AG09309 (cell line): ENCODE results near the gene BPIFB2.

ENCODE experiments used
- DNase-seq: peaks from one replicate; pipeline ENCODE4 v3.0.0-alpha.2; 2010; ENCODE audit warnings: low read depth
- H3K4me3 ChIP-seq: 2 replicates; pipeline ENCODE4 v1.5.1; 2011; ENCODE audit warnings: mild to moderate bottlenecking, low read depth, low read length, moderate library complexity; ENCODE audit not compliant: control insufficient read depth
- TF ChIP-seq, protein P1 (sequence below): IDR thresholded peaks from 2 replicates; pipeline ENCODE4 v1.5.1; 2011; ENCODE audit warnings: mild to moderate bottlenecking, low read depth, low read length, inconsistent platforms; ENCODE audit not compliant: insufficient read depth, control insufficient read depth; ENCODE audit errors: missing control alignments

BPIFB2 gene

DNA sequence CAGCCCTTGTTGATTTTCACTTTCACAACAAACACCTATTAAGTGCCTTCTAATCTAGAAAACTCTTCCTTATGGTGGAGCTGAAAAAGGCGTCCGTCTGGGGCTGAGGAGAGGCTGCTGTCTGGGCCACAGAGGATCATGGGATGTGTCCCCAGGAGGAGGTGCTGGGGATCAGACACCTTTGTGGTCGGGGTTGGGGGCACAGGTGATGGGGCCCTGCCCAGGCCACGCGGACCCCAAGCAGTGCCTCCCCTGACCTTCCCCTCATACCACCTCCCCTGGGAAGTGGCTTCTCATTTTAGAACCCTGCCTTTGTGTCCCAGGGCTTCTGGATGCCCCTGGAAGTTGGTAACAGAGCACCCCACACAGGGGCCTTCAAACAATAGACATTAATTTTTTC is 44.3 kb upstream of the BPIFB2 start:
- TF ChIP-seq, protein P1, sequence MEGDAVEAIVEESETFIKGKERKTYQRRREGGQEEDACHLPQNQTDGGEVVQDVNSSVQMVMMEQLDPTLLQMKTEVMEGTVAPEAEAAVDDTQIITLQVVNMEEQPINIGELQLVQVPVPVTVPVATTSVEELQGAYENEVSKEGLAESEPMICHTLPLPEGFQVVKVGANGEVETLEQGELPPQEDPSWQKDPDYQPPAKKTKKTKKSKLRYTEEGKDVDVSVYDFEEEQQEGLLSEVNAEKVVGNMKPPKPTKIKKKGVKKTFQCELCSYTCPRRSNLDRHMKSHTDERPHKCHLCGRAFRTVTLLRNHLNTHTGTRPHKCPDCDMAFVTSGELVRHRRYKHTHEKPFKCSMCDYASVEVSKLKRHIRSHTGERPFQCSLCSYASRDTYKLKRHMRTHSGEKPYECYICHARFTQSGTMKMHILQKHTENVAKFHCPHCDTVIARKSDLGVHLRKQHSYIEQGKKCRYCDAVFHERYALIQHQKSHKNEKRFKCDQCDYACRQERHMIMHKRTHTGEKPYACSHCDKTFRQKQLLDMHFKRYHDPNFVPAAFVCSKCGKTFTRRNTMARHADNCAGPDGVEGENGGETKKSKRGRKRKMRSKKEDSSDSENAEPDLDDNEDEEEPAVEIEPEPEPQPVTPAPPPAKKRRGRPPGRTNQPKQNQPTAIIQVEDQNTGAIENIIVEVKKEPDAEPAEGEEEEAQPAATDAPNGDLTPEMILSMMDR: no peak
- DNase-seq: no peak
- no peak overlapping the region for H3K4me3 ChIP-seq

DNA sequence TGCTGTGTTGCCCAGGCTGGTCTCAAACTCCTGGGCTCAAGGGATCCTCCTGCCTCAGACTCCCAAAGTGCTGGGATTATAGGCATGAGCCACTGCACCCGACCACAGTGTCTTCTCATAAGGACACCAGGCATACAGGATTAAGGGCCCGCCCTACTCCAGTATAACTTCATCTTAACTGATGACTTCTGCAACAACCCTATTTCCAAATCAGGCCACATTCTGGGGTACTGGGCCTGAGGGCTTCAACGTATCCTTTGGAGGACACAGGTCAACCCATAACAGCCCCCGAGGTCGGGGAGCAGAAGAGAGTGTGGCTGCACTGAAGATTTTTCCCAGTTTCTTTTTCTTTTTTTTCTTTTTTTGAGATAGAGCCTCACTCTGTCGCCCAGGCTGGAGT is 42.9 kb upstream of the BPIFB2 start:
- DNase-seq: no peak
- H3K4me3 ChIP-seq: no peak overlapping the region
- TF ChIP-seq, protein P1: no peak

DNA sequence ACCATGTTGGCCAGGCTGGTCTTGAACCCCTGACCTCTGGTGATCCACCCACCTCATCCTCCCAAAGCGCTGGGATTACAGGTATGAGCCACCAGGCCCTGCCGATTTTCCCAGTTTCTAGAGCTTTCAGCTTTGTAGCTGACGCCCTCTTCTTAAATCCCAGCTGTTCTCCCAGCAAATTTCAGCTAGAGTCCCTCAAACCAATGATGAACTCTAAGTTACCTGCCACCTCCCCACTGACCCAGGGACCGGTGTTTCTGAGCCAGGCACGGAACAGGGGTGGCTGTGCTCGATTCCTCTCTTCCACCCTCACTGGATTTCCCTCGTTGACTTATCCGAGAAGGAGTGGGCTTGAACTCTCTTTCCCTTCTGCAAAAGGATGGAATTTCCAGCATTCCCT is 42.4 kb upstream of the BPIFB2 start:
- TF ChIP-seq, protein P1: no peak
- H3K4me3 ChIP-seq: no peak overlapping the region
- no peak for DNase-seq

DNA sequence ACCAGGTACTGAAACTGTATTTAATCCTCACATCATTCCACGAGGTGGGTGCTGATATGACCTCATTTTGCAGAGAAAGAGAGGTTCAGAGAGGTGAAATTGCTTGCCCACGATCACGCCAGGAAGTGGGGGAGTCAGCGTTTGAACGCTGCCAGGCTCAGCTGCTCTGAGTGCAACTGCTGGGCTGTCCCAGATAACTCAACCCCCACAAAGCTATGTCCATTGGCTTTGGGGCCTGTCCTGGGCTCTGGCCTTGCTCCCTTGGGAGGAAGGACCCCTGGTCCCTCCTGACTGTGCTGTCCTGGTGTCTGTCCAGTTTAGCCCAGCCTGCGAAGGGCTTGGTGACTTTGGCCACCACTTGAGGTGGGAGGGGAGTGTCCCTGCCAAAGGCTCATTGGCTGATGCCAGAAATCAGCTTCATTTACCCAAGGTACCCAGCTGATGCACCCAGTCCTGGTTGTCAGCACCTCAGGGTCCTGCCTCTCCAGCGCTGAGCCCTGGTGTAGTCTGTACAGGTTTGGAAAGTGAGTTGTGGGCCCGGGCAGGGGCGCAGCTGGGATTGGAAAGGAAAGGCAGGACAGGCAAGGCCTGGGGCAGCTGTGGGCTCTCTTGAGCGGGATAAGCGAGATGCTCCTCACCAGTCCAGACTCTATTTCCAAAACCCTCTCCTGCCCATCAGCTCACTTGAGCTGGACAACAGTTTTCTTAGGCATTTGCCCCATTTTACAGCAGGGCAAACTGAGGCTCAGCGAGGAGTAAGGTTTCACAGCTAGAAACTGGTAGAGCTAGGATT is 41.7 kb upstream of the BPIFB2 start:
- H3K4me3 ChIP-seq: no peak overlapping the region
- no peak for DNase-seq
- TF ChIP-seq, protein P1: no peak

DNA sequence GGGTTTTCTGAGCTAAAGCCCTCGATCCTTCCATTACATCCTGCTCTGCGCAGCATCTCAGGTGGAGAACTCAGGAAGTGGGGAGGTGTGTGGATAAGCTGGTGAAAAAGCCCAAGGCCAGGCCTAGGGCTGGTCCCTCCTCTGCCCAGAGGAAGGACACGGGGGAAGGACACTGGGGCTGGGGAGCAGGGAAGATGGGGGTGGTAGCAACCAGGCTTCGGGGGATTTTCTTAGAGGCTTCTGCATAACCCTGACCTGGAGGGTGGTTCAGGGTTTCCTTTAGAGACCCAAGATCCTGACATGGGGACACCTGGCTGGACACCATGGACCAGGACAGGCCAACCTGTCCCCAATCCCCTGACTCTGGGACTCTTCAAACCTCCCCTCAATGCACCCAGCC is 41.1 kb upstream of the BPIFB2 start:
- TF ChIP-seq, protein P1: no peak
- no peak overlapping the region for H3K4me3 ChIP-seq
- no peak for DNase-seq

DNA sequence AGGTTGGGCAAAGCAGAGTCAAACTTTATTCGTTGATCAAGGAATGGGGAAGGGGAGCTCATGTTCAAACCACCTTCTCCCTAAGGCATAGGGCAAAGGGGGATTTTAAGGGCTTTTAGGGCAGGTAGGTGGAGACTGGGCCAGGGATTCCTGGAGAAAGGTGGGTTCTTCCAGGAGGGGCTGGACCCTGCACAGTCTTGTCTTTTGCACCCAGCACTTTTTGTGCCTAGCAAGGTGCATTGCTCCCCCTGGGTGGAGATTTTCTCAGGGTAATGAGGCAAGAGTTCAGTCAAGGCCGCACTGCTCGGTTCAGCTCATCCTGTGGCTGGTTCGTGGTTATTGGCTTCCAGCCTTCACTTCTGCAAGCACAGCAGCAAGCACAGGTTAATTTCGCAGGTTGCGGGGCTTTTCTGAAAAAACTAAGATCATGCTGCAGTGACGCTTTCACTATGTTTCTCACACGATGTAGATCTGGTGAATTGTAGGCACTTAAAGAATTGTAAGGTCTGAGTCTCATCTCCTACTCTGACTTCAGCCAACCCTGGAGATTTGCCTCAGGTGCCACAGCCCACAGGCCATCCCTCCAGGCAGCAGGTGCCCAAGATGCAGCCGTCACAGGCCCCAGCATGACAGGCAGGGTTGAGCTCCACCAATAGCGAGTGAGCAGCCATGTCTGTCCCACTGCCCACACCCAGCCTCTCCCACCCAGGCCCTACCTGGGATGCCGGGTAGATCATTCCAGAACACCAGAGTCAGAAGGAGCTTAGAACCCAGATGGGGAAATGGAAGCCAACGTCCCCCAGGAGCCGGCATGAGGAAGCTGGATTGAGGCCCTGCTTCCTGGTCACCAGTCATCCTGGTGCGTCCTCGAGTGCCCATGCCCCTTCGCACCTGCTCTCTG is 40.4 kb upstream of the BPIFB2 start:
- no peak for DNase-seq
- TF ChIP-seq, protein P1: no peak
- no peak overlapping the region for H3K4me3 ChIP-seq
